Measurements from ENCODE around the gene HMMR. TPM values are rescaled to one million over a fixed set of nuclear protein-coding genes. Genes with fewer than 3 reads are reported as not detected.
"Not testable (repeated sequence)": the region's sequence is repeated elsewhere in the genome, so short reads cannot be mapped to it uniquely, and the experiment has no call there.

Gene HMMR
- total and polyA plus RNA-seq, 2 of the 4 experiments (the other 2 are of a cell fraction), result 13.0 to 24.6 TPM

GRCh38 chr5:163453705-163454104 is 6.7 kb upstream of the HMMR start:
- Histone ChIP-seq H4K8ac (ENCODE audit: low read depth in 2 of 2, low read length in 2 of 2) (no peak overlapping the region), H3K9ac (ENCODE audit: low read depth, low read length) (no peak overlapping the region), H3K36me3 (ENCODE audit: control insufficient read depth, insufficient read depth, low read length) (peaks cover 9% of the 10 kb centered on the region), H3K18ac (ENCODE audit: low read depth, low read length) (no peak overlapping the region), H3K4ac (ENCODE audit: low read depth, low read length) (no peak overlapping the region), H3K4me3 (ENCODE audit: insufficient read depth, low read depth, low read length) (no peak overlapping the region), H2BK5ac (ENCODE audit: low read depth, low read length, poor library complexity, severe bottlenecking) (no peak overlapping the region), H3K4me2 (ENCODE audit: low read depth, low read length) (no peak overlapping the region), H2BK15ac (ENCODE audit: low read depth, low read length) (no peak overlapping the region), H3K56ac (ENCODE audit: extremely low read depth, insufficient read depth, low read length) (no peak overlapping the region), H3K14ac (replicated peaks; ENCODE audit: low read depth, low read length) (no peak overlapping the region), H3K79me1 (ENCODE audit: low read depth in 1 of 2, low read length in 2 of 2) (0 out of 4 replicates have a peak, but pooled peaks cover 4 to 6% of the 10 kb centered on the region in 2 experiments), H3K9me1 (ENCODE audit: insufficient read depth, low read length) (no peaks in the 10 kb centered on the region), H2AK5ac (ENCODE audit: low read depth, low read length) (no peak overlapping the region), H2BK120ac (ENCODE audit: low read depth, low read length) (no peak overlapping the region), H4K91ac (ENCODE audit: insufficient read depth, low read depth, low read length) (no peak overlapping the region), H3K27me3 (ENCODE audit: control insufficient read depth, insufficient read depth, low read length) (no peaks in the 10 kb centered on the region), H4K20me1 (ENCODE audit: insufficient read depth, low read length) (no peaks in the 10 kb centered on the region), H2AFZ (replicated peaks; ENCODE audit: low read length, poor library complexity) (no peak overlapping the region), H4K5ac (ENCODE audit: low read depth, low read length) (no peak overlapping the region), H3K9me3 (ENCODE audit: control insufficient read depth, insufficient read depth, low read length) (no peaks in the 10 kb centered on the region), H2AK9ac (replicated peaks; ENCODE audit: low read depth, low read length, poor library complexity) (no peak overlapping the region), H3K4me1 (ENCODE audit: control insufficient read depth, insufficient read depth, low read length) (no peaks in the 10 kb centered on the region), H3K27ac (ENCODE audit: insufficient read depth, low read length) (no peak overlapping the region), H3K23ac (ENCODE audit: low read depth, low read length) (no peak overlapping the region), H2BK20ac (ENCODE audit: low read depth, low read length) (no peak overlapping the region)
- CTCF ChIA-PET, result interaction anchor here (1.2 kb wide), 1 partner anchor 20 kb away, joined by 3 read pairs; no protein-coding TSS in a partner anchor
- BruUV-seq (replicated peaks), result no TSS peak
- in situ Hi-C loops (cut with MboI; ENCODE audit: low sequenced_read_pairs), result no loop called here
- WGBS, 2 experiments (ENCODE audit: extremely low coverage in 2 of 2, insufficient read length in 1 of 2), result no CpG with 5 or more reads among the region's 1 CpG
- no peak for TF ChIP-seq RCOR1 (IDR thresholded peaks at IDR 0.05; ENCODE audit: insufficient replicate concordance, low read length)
- TF ChIP-seq, protein P1, sequence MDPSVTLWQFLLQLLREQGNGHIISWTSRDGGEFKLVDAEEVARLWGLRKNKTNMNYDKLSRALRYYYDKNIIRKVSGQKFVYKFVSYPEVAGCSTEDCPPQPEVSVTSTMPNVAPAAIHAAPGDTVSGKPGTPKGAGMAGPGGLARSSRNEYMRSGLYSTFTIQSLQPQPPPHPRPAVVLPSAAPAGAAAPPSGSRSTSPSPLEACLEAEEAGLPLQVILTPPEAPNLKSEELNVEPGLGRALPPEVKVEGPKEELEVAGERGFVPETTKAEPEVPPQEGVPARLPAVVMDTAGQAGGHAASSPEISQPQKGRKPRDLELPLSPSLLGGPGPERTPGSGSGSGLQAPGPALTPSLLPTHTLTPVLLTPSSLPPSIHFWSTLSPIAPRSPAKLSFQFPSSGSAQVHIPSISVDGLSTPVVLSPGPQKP (IDR thresholded peaks at IDR 0.05; ENCODE audit: borderline replicate concordance, low read depth, low read length), result no peak
- peak; percentile 63 for TF ChIP-seq CEBPB (IDR thresholded peaks at IDR 0.05; ENCODE audit: low read depth, low read length)
- intact Hi-C loops (cut with micrococcal nuclease), result no loop called here
- DNase-seq (peak; percentile 53), ATAC-seq (ENCODE audit: low read depth) (peak; percentile 44; the same call in 1 of the 2 replicates)
- POLR2A ChIA-PET (ENCODE audit: unreplicated experiment), result no interaction called here
- dilution Hi-C loops (cut with HindIII; ENCODE audit: low sequenced_read_pairs, unreplicated experiment), result no loop called here

DNA sequence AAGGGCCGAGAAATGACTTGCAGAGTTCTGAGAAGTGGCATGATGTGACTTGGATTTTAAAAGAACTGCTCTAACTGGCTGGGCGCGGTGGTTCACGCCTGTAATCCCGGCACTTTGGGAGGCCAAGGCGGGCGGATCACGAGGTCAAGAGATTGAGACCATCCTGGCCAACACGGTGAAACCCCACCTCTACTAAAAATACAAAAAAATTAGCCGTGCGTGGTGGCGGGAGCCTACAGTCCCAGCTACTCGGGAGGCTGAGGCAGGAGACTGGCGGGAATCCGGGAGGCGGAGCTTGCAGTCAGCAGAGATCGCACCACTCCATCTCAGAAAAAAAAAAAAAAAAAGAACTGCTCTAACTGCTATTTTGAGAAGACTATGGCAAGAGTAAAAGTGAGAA is 5.0 kb upstream of the HMMR start:
- H3K79me1 ChIP-seq (ENCODE audit: low read depth in 1 of 2, low read length in 2 of 2), result peaks cover 10 to 14% of the 10 kb centered on the region in 2 experiments; a peak in 1 of 4 replicates
- H3K23ac ChIP-seq (ENCODE audit: low read depth, low read length); H4K20me1 ChIP-seq (ENCODE audit: insufficient read depth, low read length); H3K4me2 ChIP-seq (ENCODE audit: low read depth, low read length); POLR2A ChIA-PET (ENCODE audit: unreplicated experiment); H2AK9ac ChIP-seq (replicated peaks; ENCODE audit: low read depth, low read length, poor library complexity); H3K36me3 ChIP-seq (ENCODE audit: control insufficient read depth, insufficient read depth, low read length); BruUV-seq (replicated peaks); H3K4ac ChIP-seq (ENCODE audit: low read depth, low read length); H2AFZ ChIP-seq (replicated peaks; ENCODE audit: low read length, poor library complexity); H2AK5ac ChIP-seq (ENCODE audit: low read depth, low read length); dilution Hi-C loops (cut with HindIII; ENCODE audit: low sequenced_read_pairs, unreplicated experiment); H3K9me3 ChIP-seq (ENCODE audit: control insufficient read depth, insufficient read depth, low read length); H3K27me3 ChIP-seq (ENCODE audit: control insufficient read depth, insufficient read depth, low read length); DNase-seq; H2BK120ac ChIP-seq (ENCODE audit: low read depth, low read length); H3K4me1 ChIP-seq (ENCODE audit: control insufficient read depth, insufficient read depth, low read length); intact Hi-C loops (cut with micrococcal nuclease); H3K18ac ChIP-seq (ENCODE audit: low read depth, low read length); H3K27ac ChIP-seq (ENCODE audit: insufficient read depth, low read length); H3K14ac ChIP-seq (replicated peaks; ENCODE audit: low read depth, low read length); H3K56ac ChIP-seq (ENCODE audit: extremely low read depth, insufficient read depth, low read length); H3K9ac ChIP-seq (ENCODE audit: low read depth, low read length); H2BK20ac ChIP-seq (ENCODE audit: low read depth, low read length); H3K4me3 ChIP-seq (ENCODE audit: insufficient read depth, low read depth, low read length); H2BK5ac ChIP-seq (ENCODE audit: low read depth, low read length, poor library complexity, severe bottlenecking); CTCF ChIA-PET; H4K91ac ChIP-seq (ENCODE audit: insufficient read depth, low read depth, low read length); H2BK15ac ChIP-seq (ENCODE audit: low read depth, low read length); in situ Hi-C loops (cut with MboI; ENCODE audit: low sequenced_read_pairs); H3K9me1 ChIP-seq (ENCODE audit: insufficient read depth, low read length); H4K8ac ChIP-seq (ENCODE audit: low read depth in 2 of 2, low read length in 2 of 2); ATAC-seq (ENCODE audit: low read depth); H4K5ac ChIP-seq (ENCODE audit: low read depth, low read length): not testable (repeated sequence)
- no CpG with 5 or more reads among the region's 17 CpGs for WGBS, 2 experiments (ENCODE audit: extremely low coverage in 2 of 2, insufficient read length in 1 of 2)

Measured in IMR-90 (cell line).